Measurements from ENCODE around the gene MAGI1.

The MAGI1 gene

GRCh38 chr3:65706776-65707568 lies 331.7 kb downstream of the MAGI1 start:
- TF ChIP-seq GATA3 (IDR thresholded peaks at IDR 0.05; ENCODE audit: low read depth, low read length) = no peak

- TF ChIP-seq GATA3 (IDR thresholded peaks at IDR 0.05; ENCODE audit: low read depth, low read length) (no peak), GATA2 (IDR thresholded peaks at IDR 0.05; ENCODE audit: low read depth, low read length) (no peak)
Measured at GRCh38 chr3:65706301-65706700, 332.4 kb downstream of the MAGI1 start.

DNA sequence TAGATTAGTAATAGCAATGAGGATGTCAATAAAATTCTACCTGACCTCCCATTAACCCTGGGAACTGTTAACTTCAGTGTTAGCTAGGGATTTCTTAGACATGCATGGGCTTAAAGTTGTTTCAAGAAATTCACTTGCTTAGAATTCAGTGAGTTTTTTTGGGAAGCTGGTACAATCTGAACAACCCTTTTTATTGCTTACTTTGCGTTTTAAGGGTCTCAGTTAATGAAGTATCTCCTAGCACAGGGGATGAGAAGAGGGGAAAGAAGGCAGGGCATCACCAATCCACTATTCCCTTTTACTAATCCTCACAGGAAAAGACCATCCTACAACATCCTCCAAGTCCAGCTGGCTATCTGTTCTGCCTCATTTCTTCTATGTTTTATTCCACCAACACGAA lies 334.9 kb downstream of the MAGI1 start:
- no peak for TF ChIP-seq GATA2 (IDR thresholded peaks at IDR 0.05; ENCODE audit: low read depth, low read length)
- TF ChIP-seq GATA3 (IDR thresholded peaks at IDR 0.05; ENCODE audit: low read depth, low read length) = no peak

DNA sequence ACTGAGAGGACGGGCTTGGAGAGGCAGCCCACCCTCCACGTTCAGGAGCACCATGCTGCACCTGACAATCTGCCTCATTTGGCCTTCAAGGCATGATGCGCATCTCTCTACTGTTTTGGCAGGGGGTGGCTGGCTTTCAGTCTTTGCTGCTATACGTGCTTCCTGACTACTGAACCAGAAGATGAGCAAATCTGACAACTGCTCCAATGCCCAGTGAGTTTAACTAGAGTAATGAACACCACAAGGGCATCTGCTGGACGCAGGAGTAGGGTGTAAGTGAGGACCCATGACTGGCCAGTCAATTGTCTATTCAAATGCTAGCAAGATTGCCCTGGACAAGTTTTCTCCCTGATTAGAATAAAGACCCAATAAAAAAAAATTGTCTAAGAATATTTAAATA lies 335.7 kb downstream of the MAGI1 start:
- TF ChIP-seq GATA3 (IDR thresholded peaks at IDR 0.05; ENCODE audit: low read depth, low read length) = no peak
- no peak for TF ChIP-seq GATA2 (IDR thresholded peaks at IDR 0.05; ENCODE audit: low read depth, low read length)

- TF ChIP-seq GATA2 (IDR thresholded peaks at IDR 0.05; ENCODE audit: low read depth, low read length) (no peak), GATA3 (IDR thresholded peaks at IDR 0.05; ENCODE audit: low read depth, low read length) (no peak)
Measured at GRCh38 chr3:65702202-65702601, 336.5 kb downstream of the MAGI1 start.

DNA sequence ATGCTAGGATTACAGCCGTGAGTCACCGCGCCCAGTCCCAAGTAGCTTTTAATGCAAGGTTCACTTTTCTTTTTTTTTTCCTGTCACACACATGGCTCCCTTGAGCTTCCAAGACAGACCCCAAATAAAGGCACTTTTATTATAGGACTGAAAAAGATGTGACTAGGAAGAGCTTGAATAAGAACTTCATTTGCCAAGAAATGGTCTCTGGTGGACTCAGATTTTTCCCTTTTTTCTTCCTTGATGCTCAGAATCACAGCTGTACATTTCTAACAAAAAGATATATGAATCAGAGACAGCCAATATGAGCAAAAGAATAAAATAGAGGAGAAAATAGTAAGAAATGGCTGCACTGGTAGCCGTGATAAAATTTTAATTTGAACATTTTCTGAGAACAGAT lies 337.2 kb downstream of the MAGI1 start:
- TF ChIP-seq GATA2 (IDR thresholded peaks at IDR 0.05; ENCODE audit: low read depth, low read length) (no peak), GATA3 (IDR thresholded peaks at IDR 0.05; ENCODE audit: low read depth, low read length) (no peak)

DNA sequence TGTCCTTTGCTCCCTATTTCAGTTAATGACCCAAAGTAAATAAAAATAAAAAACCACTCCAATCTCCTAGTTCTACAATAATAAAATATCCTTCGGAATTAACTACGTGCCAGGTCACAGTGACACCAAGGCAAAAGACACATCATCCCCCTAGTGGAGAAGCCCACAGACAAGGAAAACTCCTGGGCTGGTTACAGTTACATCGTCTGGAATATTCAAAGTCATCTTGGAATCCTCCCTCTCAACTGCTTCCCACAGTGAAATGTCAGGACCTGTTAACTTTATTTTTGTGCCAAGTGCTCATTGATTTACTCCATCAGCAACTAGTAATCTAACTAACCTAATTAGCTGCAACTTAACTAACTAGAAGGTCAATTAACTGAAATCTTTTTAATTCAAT lies 349.3 kb downstream of the MAGI1 start:
- TF ChIP-seq GATA3 (IDR thresholded peaks at IDR 0.05; ENCODE audit: low read depth, low read length) = no peak
- TF ChIP-seq GATA2 (IDR thresholded peaks at IDR 0.05; ENCODE audit: low read depth, low read length) = no peak

DNA sequence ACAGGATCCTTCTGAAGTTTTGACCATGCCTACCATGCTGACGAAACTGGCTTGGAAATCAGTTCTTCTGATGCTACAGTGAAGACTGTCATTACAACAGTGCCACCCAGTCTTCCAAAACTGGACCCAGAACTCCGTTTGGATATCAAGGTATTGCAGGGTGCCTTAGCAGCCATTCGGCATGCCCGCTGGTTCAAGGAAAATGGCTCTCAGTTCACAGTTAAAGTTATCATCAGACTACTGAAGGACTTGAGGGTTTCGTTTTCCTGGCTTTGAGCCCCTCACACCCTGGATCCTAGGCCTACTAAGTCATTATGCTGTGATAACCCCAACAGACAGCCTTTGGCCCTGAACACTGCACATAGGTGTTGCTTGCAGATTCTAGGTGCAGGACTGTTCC lies 351.0 kb downstream of the MAGI1 start:
- no peak for TF ChIP-seq GATA2 (IDR thresholded peaks at IDR 0.05; ENCODE audit: low read depth, low read length)
- no peak for TF ChIP-seq GATA3 (IDR thresholded peaks at IDR 0.05; ENCODE audit: low read depth, low read length)

- TF ChIP-seq GATA2 (IDR thresholded peaks at IDR 0.05; ENCODE audit: low read depth, low read length) = no peak
- no peak for TF ChIP-seq GATA3 (IDR thresholded peaks at IDR 0.05; ENCODE audit: low read depth, low read length)
Measured at GRCh38 chr3:65685621-65686235, 353.0 kb downstream of the MAGI1 start.

GRCh38 chr3:65678516-65678915 lies 360.2 kb downstream of the MAGI1 start:
- no peak for TF ChIP-seq GATA3 (IDR thresholded peaks at IDR 0.05; ENCODE audit: low read depth, low read length)
- no peak for TF ChIP-seq GATA2 (IDR thresholded peaks at IDR 0.05; ENCODE audit: low read depth, low read length)

DNA sequence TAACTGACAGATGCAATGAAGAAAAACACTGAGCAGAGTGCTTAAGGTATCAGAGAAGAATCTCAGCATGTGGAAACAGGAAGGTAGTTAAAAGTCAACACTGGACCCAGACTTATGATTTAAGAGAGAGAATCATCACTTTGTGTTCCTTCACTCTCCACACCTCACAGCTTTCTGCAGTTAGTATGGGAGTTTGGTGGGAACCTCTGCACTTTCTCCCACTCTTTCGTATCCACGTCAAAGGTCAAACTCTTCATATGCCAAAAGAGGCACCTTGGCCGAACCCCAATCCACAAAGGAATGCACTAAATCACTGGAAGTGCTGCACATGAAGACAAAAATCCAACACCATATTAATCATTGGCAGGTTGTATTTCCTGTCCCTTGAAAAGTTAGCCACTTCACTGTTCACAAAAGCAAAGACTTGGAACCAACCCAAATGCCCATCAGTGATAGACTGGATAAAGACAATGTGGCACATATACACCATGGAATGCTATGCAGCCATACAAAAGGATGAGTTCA lies 361.2 kb downstream of the MAGI1 start:
- TF ChIP-seq GATA2 (IDR thresholded peaks at IDR 0.05; ENCODE audit: low read depth, low read length) (no peak), GATA3 (IDR thresholded peaks at IDR 0.05; ENCODE audit: low read depth, low read length) (no peak)

- no peak for TF ChIP-seq GATA3 (IDR thresholded peaks at IDR 0.05; ENCODE audit: low read depth, low read length)
- TF ChIP-seq GATA2 (IDR thresholded peaks at IDR 0.05; ENCODE audit: low read depth, low read length) = no peak
Measured at GRCh38 chr3:65676580-65676979, 362.1 kb downstream of the MAGI1 start.

DNA sequence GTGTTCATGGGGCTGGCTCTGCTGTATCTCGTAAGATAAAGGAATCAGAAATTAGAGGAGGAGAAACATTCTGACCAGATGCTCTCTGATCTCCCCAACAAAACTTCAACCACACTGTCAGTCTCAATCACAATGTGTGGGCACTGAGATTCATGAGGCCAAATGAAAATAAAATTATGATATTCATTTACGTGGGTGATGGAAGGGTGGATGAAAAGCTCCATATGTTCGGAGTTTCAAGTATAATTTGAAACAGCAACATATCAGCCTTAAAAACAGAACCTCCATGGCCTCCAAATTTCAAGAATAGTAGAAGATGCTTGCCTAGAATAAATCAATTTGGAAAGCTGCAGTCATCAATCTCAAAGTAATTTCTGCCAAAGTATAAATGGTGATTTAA lies 363.7 kb downstream of the MAGI1 start:
- TF ChIP-seq GATA2 (IDR thresholded peaks at IDR 0.05; ENCODE audit: low read depth, low read length) (no peak), GATA3 (IDR thresholded peaks at IDR 0.05; ENCODE audit: low read depth, low read length) (no peak)

GRCh38 chr3:65674226-65674625 lies 364.5 kb downstream of the MAGI1 start:
- no peak for TF ChIP-seq GATA2 (IDR thresholded peaks at IDR 0.05; ENCODE audit: low read depth, low read length)
- TF ChIP-seq GATA3 (IDR thresholded peaks at IDR 0.05; ENCODE audit: low read depth, low read length) = no peak

Data from SH-SY5Y (cell line).